ENCODE data around the gene KCNG2.

DNA sequence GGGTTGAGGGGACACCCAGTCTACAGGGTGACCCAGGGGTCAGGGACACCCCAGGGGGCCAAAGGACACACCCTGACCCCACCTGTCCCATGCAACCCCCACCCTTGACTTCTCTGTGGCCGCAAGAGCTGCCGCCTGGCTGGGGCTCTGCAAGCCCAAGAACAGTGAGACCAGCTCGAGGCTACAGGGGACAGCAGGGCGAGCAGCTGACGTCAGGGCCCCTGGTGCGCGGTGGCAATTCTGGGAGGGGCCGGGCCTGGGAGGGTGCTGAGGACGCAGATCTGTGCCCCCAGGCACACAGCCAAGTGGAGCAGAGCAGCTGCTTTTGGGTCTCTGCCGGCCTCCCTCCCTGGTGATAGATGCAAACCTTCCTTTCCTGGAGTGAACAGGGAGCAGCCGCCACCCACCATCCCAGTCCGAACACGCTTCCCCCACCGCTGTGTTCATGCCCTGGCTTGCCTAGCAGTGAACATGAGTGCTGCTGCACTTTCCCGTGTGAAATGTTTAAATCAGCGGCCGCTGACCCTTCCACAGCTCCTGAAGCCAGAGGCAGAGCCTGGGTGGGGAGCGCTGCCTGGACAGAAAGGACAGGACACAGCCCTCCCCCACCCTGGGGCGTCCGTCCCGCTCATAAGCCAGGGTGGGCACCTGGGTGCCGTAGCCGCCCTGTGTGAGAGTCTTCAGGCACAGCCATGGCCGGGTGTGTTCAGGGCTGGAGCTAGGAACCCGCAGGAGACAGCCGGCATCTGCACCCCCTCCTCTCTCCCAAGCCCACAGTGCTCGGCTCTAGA is 106.8 kb downstream of the KCNG2 start:
- TF ChIP-seq, protein P1, sequence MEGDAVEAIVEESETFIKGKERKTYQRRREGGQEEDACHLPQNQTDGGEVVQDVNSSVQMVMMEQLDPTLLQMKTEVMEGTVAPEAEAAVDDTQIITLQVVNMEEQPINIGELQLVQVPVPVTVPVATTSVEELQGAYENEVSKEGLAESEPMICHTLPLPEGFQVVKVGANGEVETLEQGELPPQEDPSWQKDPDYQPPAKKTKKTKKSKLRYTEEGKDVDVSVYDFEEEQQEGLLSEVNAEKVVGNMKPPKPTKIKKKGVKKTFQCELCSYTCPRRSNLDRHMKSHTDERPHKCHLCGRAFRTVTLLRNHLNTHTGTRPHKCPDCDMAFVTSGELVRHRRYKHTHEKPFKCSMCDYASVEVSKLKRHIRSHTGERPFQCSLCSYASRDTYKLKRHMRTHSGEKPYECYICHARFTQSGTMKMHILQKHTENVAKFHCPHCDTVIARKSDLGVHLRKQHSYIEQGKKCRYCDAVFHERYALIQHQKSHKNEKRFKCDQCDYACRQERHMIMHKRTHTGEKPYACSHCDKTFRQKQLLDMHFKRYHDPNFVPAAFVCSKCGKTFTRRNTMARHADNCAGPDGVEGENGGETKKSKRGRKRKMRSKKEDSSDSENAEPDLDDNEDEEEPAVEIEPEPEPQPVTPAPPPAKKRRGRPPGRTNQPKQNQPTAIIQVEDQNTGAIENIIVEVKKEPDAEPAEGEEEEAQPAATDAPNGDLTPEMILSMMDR (IDR thresholded peaks at IDR 0.05 in 4 of 5, conservative IDR thresholded peaks at IDR 0.05 in 1 of 5): no peak
- no peak for TF ChIP-seq POLR2A (IDR thresholded peaks at IDR 0.05)
